Dermis microvascular lymphatic vessel endothelial cell (primary cell): Measurements from ENCODE around the gene MAPRE3. TPM values are rescaled to one million over a fixed set of nuclear protein-coding genes. Genes with fewer than 3 reads are reported as not detected.
A peak's percentile ranks its signal among the peaks of the same experiment; 100 is the strongest.
"Not testable (repeated sequence)": the region's sequence is repeated elsewhere in the genome, so short reads cannot be mapped to it uniquely, and the experiment has no call there.

ENCODE experiments used
- DNase-seq, 2 donors: peaks; one replicate each; pipeline versions ENCODE4 v3.0.0 to v3.0.0-alpha.2; 2010; ENCODE audit warnings: low read depth in 2 of 2
- total RNA-seq: library from RNA; depleted of rRNA; stranded (reverse); fragments of >200 nt; gene quantifications from 2 replicates; pipeline ENCODE4 v1.2.1, GENCODE V29; 2014

MAPRE3 gene
- total RNA-seq, result 0.64 and 2.0 TPM in 2 replicates

DNA sequence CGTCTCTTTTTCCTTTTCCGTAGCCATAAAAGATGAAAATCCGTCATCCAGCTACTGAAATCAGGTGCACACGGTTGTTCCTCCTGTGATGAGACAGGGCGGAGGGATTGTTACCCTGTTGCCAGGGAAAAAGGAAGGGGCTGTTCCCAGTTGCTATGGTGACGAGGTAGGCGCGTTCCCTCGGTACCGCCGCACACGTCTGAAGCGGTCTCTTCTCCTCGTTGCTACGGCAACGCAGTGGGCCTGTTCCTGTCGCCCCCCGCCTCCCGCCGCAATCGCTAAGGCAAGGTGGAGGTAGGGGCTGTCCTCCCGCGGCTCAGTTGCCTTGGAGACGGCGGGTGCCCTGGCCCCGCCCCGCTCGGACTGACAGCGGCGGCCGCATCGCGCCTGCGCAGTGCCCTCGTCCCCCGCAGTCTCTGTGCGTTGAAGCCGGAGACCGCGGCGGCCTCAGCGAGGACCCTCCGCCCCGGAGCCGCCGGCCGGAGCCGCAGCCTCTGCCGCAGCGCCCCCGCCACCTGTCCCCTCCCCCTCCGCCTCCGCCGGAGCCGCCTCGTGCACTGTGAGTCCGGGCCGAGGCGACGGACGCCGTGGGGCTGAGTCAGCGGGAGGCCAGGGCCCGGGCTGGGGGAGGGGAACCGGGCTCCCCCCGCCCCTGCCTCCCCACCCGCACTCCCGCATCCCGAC is at the start of gene MAPRE3:
Gene MAPRE3, plus strand, starts transcription at position 394 of the 684 bp plus-strand sequence. CDS start 51,582 bp downstream, outside the sequence.
- peak; percentile 76 to 85 for DNase-seq

DNA sequence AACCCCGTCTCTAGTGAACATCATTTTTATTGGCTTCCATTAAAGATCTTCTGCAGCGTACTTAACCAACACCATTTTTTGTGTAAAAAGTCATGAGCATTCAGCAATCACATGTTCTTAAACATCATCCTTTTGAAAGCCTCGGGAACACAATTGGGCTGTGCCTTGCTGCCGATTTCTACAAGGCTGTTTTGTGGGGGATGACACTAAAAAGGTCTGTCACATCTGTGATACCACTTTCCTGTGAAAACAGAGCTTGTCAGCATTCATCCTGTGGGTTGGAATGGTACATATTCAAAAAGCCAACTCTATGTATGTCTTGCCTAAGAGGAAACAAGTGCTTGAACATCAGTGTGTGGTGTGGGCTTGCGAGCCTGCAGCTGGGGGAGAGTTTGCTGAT is 49.1 kb upstream of the MAPRE3 start:
- DNase-seq, result no peak

- DNase-seq, result peak; percentile 40 to 59
Observed at GRCh38 chr2:26922405-26923188, 47.8 kb upstream of the MAPRE3 start.

DNA sequence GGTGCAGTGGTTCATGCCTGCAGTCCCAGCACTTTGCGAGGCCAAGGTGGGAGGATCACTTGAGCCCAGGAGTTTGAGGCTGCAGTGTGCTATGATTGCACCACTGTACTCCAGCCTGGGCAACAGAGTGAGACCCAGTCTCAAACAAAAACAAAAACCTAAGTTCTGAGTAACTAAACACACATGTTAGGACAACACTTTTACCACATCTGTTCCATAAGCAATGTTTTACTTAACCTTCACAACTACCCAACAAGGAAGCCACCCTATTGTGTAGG is 47.3 kb upstream of the MAPRE3 start:
- DNase-seq, result not testable (repeated sequence)

- no peak for DNase-seq
Observed at GRCh38 chr2:26924731-26925099, 45.7 kb upstream of the MAPRE3 start.

DNA sequence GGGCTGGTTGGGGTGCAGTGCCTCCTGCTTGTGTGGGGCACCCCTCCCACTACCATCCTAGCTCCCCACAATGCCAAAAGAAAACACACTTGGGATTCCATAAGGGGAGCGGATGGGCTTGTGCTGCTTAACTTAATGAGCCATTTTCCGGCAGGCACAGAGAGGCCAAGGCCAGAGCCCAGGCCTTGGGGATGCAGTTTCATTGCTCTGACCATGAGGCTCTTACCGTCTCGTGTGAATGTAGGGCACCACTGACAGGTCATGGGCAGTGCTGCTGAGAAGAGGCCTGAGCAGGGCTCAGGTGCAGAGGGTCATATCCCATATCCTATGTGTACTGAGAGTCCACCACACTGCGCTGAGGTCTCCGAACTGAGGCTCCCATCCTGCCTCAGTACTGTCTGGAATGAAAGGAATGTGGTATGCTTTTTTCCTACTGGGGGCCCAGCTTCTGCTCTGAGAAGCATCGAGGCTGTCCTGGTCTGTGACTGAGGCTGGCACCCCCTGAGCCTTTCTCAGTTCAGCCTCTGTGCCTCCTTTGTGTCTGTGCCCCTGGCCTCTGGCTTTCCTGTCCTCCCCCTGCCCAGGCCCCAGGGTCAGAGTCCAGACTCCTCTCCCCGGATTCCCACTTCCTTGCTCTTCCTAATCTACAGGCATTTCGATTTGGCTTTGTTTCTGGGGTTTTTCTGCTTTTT is 45.2 kb upstream of the MAPRE3 start:
- no peak for DNase-seq

DNA sequence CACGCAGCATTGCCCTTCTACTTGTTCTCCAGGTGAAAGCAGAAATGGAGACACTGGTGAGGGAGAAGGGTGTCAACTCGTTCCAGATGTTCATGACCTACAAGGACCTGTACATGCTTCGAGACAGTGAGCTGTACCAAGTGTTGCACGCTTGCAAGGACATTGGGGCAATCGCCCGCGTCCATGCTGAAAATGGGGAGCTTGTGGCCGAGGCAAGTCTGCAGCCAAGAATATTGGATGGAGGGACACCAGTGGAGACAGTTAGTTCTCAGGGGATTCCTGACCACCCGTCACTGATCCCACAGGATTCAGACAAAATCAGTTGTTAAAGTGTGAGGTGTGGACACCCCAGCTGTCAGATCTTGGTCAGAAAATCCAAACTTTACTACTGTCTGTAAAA is 43.2 kb upstream of the MAPRE3 start:
- DNase-seq, result no peak

DNA sequence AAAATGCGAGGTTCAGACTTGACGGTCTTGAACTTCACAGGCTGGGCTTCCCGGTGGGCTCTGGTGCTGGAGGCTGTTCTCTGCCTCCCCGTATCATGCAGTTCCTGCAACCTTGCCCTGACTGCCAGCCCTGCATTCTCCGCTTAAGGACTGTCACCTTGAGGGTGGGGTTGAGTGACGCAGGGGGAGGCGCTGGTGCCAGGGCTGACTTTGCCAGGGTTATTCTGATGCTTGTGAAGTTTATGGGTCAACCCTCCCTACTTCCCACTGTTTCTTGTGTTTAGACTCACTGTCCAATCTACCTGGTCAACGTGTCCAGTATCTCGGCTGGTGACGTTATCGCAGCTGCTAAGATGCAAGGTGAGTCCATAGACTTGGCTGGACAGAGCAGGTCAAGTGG is 37.5 kb upstream of the MAPRE3 start:
- no peak for DNase-seq

- DNase-seq, result no peak
Observed at GRCh38 chr2:26933431-26934334, 36.8 kb upstream of the MAPRE3 start.

DNA sequence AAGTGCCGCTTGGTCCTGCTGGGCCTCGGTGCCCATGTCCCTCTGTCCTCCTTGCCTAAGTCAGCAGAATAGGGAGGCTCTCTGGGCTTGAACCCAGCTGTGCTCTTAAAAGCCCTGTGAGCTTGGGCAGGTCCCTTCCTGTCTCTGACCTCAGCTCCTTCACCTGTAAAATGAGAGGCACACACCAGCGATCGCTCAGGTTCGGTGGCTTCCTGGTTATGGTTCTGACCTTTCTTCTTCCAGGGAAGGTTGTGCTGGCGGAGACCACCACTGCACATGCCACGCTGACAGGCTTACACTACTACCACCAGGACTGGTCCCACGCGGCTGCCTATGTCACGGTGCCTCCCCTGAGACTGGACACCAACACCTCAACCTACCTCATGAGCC is 36.1 kb upstream of the MAPRE3 start:
- DNase-seq, result no peak

GRCh38 chr2:26934985-26935384 is 35.5 kb upstream of the MAPRE3 start:
- no peak for DNase-seq

- no peak for DNase-seq
Observed at GRCh38 chr2:26936855-26937254, 33.6 kb upstream of the MAPRE3 start.

GRCh38 chr2:26938399-26939118 is 31.9 kb upstream of the MAPRE3 start:
- no peak for DNase-seq

GRCh38 chr2:26940001-26940400 is 30.4 kb upstream of the MAPRE3 start:
- no peak for DNase-seq

DNA sequence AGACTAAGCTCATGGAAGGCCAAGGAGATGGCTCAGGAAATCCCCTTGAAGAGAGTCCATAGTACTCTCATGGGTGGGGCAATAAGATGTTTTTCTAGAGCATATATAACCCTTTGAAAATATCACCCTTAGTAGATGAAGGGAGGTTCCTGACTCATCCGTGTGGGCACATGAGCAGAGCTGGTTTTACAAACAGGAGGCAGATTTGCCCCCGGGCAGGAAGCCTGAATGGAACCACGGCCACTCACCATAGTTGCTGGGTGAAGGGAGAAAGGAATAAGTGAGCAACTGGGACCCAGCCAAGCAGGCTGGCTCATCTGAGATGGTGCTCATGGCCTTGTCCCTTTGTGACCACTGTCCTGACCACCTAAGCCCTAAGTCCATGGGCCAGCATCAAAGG is 29.0 kb upstream of the MAPRE3 start:
- no peak for DNase-seq

- DNase-seq, result peak; percentile 7 to 43
Observed at GRCh38 chr2:26942543-26943295, 27.7 kb upstream of the MAPRE3 start.

- no peak for DNase-seq
Observed at GRCh38 chr2:26945991-26946750, 24.3 kb upstream of the MAPRE3 start.

- DNase-seq, result no peak
Observed at GRCh38 chr2:26946841-26947784, 23.3 kb upstream of the MAPRE3 start.
